AG09309 (cell line): ENCODE data around the gene PGLYRP4.

Source experiments
- DNase-seq: peaks from one replicate; pipeline ENCODE4 v3.0.0-alpha.2; 2010; ENCODE audit warnings: low read depth
- H3K4me3 ChIP-seq: 2 replicates; pipeline ENCODE4 v1.5.1; 2011; ENCODE audit warnings: mild to moderate bottlenecking, low read depth, low read length, moderate library complexity; ENCODE audit not compliant: control insufficient read depth
- TF ChIP-seq, protein P1 (sequence below): IDR thresholded peaks from 2 replicates; pipeline ENCODE4 v1.5.1; 2011; ENCODE audit warnings: mild to moderate bottlenecking, low read depth, low read length, inconsistent platforms; ENCODE audit not compliant: insufficient read depth, control insufficient read depth; ENCODE audit errors: missing control alignments

The PGLYRP4 gene

GRCh38 chr1:153341431-153341934 lies 7.2 kb downstream of the PGLYRP4 start:
- TF ChIP-seq, protein P1, sequence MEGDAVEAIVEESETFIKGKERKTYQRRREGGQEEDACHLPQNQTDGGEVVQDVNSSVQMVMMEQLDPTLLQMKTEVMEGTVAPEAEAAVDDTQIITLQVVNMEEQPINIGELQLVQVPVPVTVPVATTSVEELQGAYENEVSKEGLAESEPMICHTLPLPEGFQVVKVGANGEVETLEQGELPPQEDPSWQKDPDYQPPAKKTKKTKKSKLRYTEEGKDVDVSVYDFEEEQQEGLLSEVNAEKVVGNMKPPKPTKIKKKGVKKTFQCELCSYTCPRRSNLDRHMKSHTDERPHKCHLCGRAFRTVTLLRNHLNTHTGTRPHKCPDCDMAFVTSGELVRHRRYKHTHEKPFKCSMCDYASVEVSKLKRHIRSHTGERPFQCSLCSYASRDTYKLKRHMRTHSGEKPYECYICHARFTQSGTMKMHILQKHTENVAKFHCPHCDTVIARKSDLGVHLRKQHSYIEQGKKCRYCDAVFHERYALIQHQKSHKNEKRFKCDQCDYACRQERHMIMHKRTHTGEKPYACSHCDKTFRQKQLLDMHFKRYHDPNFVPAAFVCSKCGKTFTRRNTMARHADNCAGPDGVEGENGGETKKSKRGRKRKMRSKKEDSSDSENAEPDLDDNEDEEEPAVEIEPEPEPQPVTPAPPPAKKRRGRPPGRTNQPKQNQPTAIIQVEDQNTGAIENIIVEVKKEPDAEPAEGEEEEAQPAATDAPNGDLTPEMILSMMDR, result no peak

GRCh38 chr1:153340356-153340755 lies 8.3 kb downstream of the PGLYRP4 start:
- no peak overlapping the region for H3K4me3 ChIP-seq
- TF ChIP-seq, protein P1, result no peak
- no peak for DNase-seq

More at GRCh38 chr1:153341431-153341934, 7.2 kb downstream of the PGLYRP4 start:
- DNase-seq, result no peak
- no peak overlapping the region for H3K4me3 ChIP-seq

GRCh38 chr1:153339802-153340201 lies 8.8 kb downstream of the PGLYRP4 start:
- no peak for DNase-seq
- no peak overlapping the region for H3K4me3 ChIP-seq
- TF ChIP-seq, protein P1, result no peak

- TF ChIP-seq, protein P1, result no peak
- no peak overlapping the region for H3K4me3 ChIP-seq
- no peak for DNase-seq
These were observed 10.4 kb downstream of the PGLYRP4 start for GRCh38 chr1:153337980-153338853.

- TF ChIP-seq, protein P1, result no peak
- no peak overlapping the region for H3K4me3 ChIP-seq
- DNase-seq, result no peak
These were observed 12.0 kb downstream of the PGLYRP4 start for GRCh38 chr1:153336650-153337049.

DNA sequence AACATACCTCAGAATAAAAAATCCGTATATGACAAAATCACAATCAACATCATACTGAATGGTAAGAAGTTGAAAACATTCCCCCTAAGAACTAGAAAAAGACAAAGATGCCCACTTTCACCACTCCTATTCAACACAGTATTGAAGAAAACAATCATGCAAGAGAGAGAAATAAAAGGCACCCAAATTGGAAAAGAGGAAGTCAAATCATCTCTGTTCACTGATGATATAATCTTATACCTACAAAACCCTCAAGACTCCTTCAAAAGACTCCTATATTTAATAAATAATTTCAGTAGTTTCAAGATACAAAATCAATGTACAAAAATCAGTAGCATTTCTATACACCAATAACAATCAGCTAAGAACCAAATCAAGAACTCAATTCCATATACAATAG lies 14.7 kb downstream of the PGLYRP4 start:
- DNase-seq, result no peak
- TF ChIP-seq, protein P1, result no peak
- no peak overlapping the region for H3K4me3 ChIP-seq
